Mononuclear cell (primary cell): ENCODE results near the gene HENMT1. TPM values are rescaled to one million over a fixed set of nuclear protein-coding genes. Genes with fewer than 3 reads are reported as not detected.

Experiments used
- H3K27me3 ChIP-seq: 2 replicates; pipeline ENCODE4 v1.6.0; 2011; ENCODE audit warnings: low read length, control low read depth; ENCODE audit not compliant: insufficient read depth
- H3K4me1 ChIP-seq: 2 replicates; pipeline ENCODE4 v1.5.1; 2011; ENCODE audit warnings: mild to moderate bottlenecking, low read length, control low read depth; ENCODE audit not compliant: insufficient read depth
- H3K4me3 ChIP-seq: 2 replicates; pipeline ENCODE4 v1.5.1; 2011; ENCODE audit warnings: mild to moderate bottlenecking, low read length, moderate library complexity
- H3K9me3 ChIP-seq: 2 replicates; pipeline ENCODE4 v1.5.1; 2011; ENCODE audit warnings: low read depth, mild to moderate bottlenecking, control low read depth, low read length
- total RNA-seq: library from RNA; depleted of rRNA; stranded (reverse); fragments of >200 nt; gene quantifications from one replicate; pipeline ENCODE4 v1.2.3, GENCODE V29; 2012

The HENMT1 gene
- total RNA-seq, 1 donor = 6.3 TPM

DNA sequence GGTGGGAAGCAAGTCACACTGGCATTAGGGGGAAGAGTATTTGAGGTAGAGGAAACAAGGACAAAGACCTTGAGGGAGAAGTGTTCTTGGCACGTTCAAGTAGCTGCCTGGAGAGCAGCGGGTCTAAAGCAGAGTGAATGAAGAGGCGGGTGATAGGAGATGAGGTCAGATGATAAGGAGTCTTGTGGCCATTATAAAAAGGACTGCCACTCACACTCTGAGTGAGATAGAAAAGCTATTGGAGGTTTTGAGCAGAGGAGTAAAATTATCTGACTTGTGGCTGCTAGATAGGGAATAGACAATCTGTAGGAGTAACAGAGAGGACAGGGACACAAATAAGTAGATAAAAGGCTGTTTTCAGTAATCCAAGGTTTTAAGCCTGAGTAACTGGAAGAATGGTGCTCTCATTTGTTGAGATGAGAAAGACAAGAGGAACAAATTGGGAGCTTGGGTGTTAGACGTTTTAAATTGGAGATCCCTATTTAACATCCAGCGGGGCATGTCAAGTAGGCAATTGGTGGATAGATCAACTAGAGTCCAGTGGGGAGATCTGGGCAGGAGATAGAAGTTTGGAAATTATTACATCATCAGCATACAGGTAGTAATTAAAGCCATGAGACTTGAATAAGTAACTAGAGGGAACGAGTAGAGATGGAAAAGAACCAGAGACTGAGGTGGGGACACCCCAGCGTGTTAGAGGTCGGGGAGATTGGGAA is 43.7 kb downstream of the HENMT1 start:
- H3K9me3 ChIP-seq = no peaks in the 10 kb centered on the region
- no peaks in the 10 kb centered on the region for H3K4me1 ChIP-seq
- H3K27me3 ChIP-seq = no peaks in the 10 kb centered on the region
- H3K4me3 ChIP-seq = no peak overlapping the region

DNA sequence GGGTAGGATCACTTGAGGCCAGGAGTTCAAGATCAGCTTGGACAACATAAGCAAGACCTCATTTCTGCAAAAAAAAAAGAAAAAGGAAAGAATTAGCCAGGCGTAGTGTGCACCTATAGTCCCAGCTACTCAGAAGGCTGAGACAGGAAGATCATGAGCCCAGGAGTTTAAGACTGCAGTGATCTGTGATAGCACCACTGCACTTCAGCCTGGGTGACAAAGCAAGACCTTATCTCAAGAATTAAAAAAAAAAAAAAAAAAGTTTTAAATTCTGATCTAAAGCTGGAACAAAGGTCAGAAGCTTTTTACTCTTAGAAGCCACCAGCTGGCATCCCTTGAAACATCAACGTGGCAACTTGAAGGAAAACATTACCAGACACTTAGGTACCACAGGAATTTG is 45.3 kb downstream of the HENMT1 start:
- Histone ChIP-seq H3K9me3 (no peaks in the 10 kb centered on the region), H3K27me3 (no peaks in the 10 kb centered on the region), H3K4me3 (no peak overlapping the region), H3K4me1 (no peaks in the 10 kb centered on the region)

DNA sequence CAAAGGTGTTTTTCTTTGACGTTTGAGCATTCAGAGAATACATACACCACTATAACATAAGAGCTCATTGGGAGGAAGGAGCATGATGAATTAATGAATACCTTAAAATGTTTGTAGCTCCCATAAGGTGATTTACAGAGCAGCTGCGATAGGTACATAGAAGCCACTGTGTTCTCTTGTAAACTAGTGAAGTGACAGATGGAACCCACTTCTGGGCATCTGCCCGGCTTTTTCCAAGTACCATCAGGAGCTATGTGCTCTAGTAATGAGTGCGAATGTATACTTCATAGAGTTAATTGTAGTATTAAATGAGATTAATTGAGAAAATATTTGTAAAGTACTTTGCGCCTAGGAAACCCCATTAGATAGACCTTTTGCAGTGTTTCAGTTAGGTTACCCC is 48.4 kb downstream of the HENMT1 start:
- no peak overlapping the region for H3K4me3 ChIP-seq
- no peaks in the 10 kb centered on the region for H3K9me3 ChIP-seq
- H3K27me3 ChIP-seq = no peaks in the 10 kb centered on the region
- H3K4me1 ChIP-seq = no peaks in the 10 kb centered on the region

DNA sequence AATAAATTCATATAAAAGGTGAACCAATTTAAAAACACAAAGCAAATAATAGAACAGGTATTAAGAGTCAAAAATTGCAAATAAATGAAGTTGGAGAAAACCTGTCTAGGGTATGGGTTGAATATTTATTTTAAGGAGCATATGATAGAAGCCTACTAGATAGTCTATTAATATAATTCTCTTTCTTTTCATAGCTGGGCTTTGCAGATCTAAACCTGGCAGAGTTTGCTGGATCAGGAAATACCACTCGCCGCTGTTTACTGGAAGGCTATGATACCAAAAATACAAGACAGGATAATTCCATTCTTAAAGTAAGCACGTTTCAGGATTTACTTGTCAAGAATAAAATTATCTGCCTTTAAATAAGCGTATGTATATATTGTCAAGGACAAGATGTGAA is 48.9 kb downstream of the HENMT1 start:
- H3K4me1 ChIP-seq = no peaks in the 10 kb centered on the region
- H3K4me3 ChIP-seq = no peak overlapping the region
- H3K9me3 ChIP-seq = no peaks in the 10 kb centered on the region
- no peaks in the 10 kb centered on the region for H3K27me3 ChIP-seq

DNA sequence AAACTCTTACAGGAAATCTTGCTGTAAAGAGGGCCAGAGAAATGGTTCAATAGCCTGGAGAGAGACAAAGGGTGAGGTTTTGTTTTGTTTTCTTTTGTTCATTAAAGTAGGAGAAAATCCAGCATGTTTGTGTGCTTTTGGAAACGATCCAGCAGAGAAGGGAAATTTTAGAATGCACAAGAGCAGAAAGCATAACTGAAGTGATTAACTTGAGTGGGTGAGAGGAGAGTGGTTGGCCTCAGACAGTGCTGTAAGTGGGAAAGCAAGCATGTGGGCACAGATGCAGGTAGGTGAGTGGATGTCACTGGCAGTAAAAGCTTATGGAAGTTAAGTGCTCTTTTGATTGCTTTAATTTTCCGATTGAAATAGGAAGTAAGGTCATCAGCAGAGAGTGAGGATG is 50.8 kb downstream of the HENMT1 start:
- Histone ChIP-seq H3K9me3 (no peaks in the 10 kb centered on the region), H3K27me3 (no peaks in the 10 kb centered on the region)

DNA sequence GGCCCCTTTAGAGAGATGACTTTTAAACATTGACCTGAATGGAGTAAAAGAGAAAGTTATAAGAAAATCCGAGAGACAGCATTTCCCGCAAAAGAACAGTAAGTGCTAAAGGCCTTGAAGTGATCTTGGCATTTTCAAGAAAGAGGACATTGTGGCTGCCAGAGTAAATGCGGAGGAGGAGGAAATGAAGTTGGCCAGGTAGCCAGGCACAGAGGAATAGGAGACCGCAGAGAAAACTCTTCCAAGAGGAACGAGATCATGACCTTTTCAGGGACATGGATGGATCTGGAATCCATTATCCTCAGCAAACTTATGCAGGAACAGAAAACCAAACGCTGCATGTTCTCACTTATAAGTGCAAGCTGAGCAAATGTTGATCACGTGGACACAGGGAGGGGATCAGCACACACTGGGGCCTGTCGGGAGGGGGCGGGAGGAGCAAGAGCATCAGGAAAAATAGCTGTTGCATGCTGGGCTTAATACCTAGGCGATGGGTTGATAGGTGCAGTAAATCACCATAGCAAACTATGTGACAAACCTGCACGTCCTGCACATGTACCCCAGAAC is 51.3 kb downstream of the HENMT1 start:
- H3K27me3 ChIP-seq = no peaks in the 10 kb centered on the region
- H3K9me3 ChIP-seq = no peaks in the 10 kb centered on the region
- H3K4me1 ChIP-seq = no peaks in the 10 kb centered on the region
- no peak overlapping the region for H3K4me3 ChIP-seq

More for the DNA sequence above, 50.8 kb downstream of the HENMT1 start:
- Histone ChIP-seq H3K4me1 (no peaks in the 10 kb centered on the region), H3K4me3 (no peak overlapping the region)

DNA sequence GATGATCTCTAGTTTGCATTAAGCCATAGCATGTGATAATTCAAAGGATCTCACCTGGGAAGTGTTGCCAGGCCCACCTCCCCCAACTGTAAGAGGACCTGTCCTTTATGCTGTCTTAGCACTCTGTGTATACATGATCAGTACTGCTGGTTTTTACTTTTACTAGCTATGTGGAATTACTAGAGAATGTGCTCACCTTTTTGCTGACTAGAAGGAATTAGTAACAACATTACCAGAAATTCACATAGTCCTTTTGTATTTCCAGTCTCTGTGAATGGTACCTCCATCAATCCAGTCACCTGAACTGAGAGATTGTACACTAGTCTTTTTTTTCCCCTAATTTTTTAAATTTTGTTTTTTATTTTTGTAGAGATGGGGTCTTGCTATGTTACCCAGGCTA is 54.4 kb downstream of the HENMT1 start:
- no peaks in the 10 kb centered on the region for H3K4me1 ChIP-seq

DNA sequence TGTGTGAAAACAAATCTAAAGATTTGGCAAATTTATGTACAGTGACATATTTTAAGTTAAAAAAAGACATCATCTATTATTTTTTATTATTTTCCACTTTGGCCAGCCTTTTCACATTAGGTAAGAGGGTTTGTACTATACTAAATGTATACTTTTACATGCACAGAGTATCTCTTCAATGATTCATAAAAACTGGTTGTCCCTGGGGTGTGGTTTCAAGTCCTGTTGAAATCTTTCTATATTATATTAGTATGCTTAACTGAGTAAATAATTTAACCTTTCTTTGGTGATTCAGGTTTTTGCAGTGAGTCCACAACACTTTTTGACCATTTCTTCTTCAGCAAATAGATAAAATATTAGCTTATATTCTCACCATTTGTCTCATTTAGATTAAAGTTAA is 55.3 kb downstream of the HENMT1 start:
- H3K4me3 ChIP-seq = no peak overlapping the region
- H3K27me3 ChIP-seq = no peaks in the 10 kb centered on the region
- no peaks in the 10 kb centered on the region for H3K4me1 ChIP-seq
- no peaks in the 10 kb centered on the region for H3K9me3 ChIP-seq

More for the DNA sequence above, 54.4 kb downstream of the HENMT1 start:
- no peaks in the 10 kb centered on the region for H3K27me3 ChIP-seq
- H3K4me3 ChIP-seq = no peak overlapping the region
- no peaks in the 10 kb centered on the region for H3K9me3 ChIP-seq

DNA sequence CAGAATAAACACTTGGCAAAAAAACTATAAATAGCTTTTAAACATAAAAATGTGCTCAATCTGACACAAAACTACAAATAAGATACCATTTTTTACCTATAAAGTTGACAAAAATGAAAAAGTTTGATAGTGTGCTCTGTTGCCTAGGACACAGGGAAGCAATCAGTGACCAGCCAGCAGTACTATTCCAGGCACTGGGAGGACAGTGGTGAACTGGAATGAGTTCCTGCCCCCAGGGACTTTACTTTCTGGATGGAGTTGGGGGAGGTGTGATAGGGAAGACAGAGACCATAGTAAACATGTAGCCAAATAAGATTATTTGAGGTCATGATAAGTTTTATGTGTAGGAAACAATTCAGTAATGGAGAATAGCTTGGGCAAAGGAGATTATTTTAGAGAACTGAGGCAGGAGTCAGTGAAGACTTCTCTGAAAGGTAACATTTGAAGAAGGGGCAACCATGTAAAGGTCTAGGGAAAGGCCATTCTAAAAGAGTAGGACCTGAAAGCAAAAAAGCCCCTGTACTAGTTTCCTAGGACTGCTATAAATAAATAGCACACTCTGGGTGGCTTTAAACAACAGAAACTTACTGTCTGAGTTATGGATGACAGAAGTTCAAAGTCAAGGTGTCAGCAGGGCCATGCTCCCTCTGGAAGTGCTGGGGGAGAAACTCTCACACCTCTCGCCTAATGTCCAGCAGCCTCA is 59.0 kb downstream of the HENMT1 start:
- no peak overlapping the region for H3K4me3 ChIP-seq
- no peaks in the 10 kb centered on the region for H3K9me3 ChIP-seq
- H3K4me1 ChIP-seq = no peaks in the 10 kb centered on the region
- no peaks in the 10 kb centered on the region for H3K27me3 ChIP-seq

DNA sequence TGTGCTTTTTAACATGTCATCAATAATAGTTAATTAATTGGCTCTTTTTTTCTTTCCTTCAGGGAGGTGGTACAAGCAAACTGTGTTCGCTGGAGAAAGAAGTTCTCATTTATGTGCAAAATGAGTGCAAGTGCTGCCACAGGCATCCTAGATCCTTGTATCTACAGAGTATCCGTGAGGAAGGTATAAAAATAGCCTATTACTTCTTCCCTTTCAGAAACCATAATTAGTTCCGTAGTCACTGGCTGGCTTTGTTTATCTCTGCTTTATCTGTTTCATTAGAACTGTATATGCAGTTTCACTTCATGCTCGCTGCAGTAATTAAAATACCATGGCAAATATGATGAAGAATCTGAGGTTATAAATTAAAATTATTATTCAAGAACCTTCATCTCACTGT is 60.4 kb downstream of the HENMT1 start:
- H3K4me1 ChIP-seq = no peaks in the 10 kb centered on the region
- no peaks in the 10 kb centered on the region for H3K9me3 ChIP-seq
- H3K27me3 ChIP-seq = no peaks in the 10 kb centered on the region
- H3K4me3 ChIP-seq = no peak overlapping the region

DNA sequence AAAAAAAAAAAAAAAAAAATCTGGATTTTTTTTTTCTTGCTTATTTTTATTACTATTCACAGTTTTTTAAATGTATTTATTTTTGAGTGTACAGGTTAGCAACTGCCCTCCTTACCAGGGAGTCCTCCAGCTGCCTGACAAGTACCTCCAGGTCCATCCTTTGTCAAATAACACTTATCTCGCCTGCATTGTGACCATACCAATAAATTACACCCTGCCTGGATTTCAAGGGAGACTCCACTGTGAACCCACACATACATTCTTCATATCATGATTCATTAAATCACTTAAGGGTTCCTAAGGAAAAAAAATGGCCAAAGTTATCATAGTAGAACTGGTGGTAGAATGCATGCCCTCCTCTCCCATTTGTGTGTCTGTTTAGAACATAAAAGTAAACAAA is 62.6 kb downstream of the HENMT1 start:
- Histone ChIP-seq H3K9me3 (no peaks in the 10 kb centered on the region), H3K27me3 (no peaks in the 10 kb centered on the region), H3K4me1 (no peaks in the 10 kb centered on the region), H3K4me3 (no peak overlapping the region)

Other genes starting within 250 kb of the HENMT1 start
- gene NBPF6, start 210.8 kb downstream of the HENMT1 start, total RNA-seq = not detected
- gene EEIG2, start 101.0 kb downstream of the HENMT1 start, total RNA-seq = 22.9 TPM
- 58.4 TPM for gene PRPF38B, start 31.2 kb upstream of the HENMT1 start, total RNA-seq
- gene FNDC7, start 51.8 kb upstream of the HENMT1 start, total RNA-seq = 0.21 TPM
- 98.9 TPM for gene STXBP3, start 85.6 kb upstream of the HENMT1 start, total RNA-seq
- gene AKNAD1, start 196.0 kb upstream of the HENMT1 start, total RNA-seq = not detected
- gene GPSM2, start 215.9 kb upstream of the HENMT1 start, total RNA-seq = 2.1 TPM